ENCODE results near the gene CRIM1.

CRIM1 gene

DNA sequence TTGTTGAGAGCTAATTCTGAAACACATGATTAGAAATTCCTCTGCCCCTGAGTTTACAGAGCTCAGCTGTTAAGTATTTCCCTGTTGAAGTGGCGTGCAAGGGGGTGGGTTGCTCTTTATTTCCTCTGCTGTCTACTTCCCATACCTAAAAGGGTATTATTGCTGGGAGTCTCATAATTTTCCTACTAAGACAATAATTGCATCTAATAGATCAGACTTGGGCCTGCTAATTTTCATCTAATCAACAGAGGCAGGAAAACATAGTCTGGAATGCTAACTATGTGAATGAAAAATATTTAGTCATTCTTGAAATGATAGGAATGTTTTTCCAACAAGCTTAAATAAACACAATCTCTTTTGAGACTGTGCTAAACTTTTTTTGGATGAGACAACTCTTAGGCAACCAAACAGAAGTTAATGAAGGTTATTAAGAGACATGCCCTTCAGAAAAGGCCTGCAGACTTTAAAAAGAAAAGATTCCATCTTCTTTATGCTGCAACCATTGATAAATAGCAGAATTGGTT, 131.0 kb downstream of the CRIM1 start:
- DNase-seq, result no peak

DNA sequence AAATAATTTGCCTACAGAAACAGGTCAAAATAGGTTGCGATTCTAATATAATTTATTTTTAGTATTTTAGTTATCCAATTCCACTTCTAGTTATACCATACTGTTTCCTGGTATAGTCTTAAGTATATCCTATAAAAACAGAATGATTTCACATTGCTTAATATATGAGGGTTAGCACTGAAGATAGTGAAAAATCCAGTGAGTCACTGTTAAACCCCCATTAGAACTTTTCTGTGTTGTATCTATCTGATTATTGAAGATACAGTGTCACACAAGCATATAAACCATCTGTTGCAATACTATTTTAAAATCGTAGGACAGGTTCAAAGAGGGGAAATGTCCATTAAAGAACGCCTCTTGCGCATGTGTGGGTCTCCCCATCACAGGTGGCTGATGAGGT, 132.4 kb downstream of the CRIM1 start:
- no peak for DNase-seq

DNA sequence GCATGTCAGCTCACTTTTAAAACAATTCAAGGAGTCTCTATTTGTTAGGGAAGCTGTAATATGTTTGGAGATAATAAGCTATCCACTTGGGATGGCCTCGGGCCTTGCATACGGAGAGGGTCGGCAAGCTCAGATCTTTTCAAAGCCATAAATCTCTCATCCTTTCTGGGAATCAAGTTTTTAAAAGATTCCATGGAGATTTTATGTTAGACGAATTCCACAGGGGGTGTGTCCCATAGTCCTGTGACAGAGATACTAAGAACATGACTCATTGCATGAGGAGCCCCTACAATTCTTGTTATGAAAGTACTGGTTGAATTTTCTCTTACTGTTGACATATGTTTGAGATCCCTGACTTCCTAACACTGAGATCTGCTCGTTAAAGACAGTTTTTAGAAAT, 133.7 kb downstream of the CRIM1 start:
- no peak for DNase-seq

DNA sequence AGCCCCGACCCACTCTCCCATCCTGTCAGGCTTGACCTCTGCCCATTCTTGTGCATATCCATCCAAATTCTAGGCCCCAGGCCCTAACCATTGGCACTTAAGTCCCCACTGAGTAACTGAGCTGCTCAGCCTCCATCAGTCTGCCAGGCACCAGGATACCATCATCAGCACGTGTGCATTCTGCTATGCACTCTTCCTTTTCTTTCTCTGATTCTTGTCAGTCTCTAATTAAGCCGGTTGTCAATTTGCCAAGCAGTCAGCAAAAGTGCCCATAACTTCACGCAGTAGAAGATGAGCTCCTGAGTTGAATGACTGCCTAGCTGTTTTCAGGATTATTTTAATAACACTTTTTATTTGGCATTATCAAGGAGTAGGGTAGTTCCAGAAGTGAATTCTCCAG, 135.2 kb downstream of the CRIM1 start:
- DNase-seq, result no peak

DNA sequence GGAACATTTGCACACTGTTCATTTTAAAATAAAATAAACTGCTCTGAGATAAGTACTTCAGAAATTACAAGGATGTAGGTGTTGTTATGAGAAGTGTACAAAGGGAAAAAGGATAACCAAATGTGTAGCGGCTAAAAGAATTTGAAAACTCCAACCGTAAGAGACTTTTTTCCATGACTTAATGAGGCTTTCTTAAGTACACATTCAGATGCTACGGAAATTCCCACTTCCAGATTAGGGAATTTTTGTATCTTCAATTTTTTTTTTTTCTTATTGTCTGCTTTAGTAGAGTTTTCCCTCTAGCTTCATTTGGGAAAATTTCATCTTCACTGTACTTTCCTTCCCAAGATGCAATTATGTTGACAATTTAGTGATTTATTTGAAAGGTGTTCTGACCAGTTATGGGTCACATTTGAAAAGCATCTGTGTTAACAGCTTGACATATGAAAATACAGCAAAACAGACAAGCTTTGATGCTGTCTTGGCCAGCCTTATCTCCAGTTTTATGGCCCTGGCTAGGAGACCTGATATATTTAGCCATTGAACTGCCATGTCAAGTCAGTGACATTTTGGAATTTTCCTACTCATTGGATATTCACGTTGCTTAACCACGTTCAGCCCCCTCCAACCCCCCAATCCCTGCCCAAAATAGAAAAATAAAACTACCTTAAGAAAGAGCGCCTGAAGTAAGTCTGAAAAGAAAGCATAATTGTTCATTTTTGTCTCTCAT, 136.8 kb downstream of the CRIM1 start:
- DNase-seq, result no peak

DNA sequence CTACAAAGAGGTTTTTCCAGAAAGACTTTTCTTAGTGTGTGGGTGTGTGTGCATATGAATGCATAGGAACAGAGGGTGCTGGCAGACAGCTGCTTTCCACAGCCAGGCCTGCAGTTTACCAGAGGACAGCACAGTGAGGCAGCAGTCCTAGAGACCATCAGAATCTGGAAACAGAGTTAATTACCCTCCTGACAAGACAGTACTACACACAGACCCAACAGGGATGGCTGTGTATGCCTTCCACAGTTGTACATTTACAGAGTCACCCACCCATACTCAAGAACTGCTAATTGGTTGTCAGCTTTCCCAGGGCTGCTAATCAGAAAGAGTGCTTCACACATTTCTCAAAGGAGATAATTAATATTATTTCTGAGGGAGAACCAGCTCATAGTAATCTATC, 137.7 kb downstream of the CRIM1 start:
- no peak for DNase-seq

DNA sequence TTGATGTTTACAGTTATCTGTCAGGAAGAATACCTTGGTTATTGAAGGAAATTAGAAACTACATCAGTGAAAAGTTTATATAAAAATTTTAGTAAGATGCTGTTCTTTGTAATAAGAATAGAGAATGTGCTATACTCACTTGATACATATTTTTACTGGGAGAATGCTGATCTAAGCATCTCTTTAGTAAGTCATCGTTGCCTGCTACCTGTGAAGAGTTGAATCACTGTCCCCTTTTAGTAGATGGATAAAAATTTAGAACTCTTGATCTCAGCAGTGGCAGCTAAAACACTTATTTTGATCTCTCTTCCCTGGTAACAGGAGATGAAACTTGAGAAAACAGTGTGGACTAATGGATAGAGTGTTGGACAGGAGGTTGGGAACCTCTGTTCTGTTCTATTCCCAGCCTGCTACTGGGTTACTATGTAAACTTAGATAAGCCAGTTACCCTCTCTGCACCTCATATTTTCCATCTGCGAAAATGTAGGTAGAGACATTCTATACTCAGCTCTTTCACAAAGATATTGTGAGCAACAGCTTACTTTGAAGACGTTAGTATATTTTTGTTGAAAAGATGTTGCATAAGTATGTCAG, 142.1 kb downstream of the CRIM1 start:
- no peak for DNase-seq

DNA sequence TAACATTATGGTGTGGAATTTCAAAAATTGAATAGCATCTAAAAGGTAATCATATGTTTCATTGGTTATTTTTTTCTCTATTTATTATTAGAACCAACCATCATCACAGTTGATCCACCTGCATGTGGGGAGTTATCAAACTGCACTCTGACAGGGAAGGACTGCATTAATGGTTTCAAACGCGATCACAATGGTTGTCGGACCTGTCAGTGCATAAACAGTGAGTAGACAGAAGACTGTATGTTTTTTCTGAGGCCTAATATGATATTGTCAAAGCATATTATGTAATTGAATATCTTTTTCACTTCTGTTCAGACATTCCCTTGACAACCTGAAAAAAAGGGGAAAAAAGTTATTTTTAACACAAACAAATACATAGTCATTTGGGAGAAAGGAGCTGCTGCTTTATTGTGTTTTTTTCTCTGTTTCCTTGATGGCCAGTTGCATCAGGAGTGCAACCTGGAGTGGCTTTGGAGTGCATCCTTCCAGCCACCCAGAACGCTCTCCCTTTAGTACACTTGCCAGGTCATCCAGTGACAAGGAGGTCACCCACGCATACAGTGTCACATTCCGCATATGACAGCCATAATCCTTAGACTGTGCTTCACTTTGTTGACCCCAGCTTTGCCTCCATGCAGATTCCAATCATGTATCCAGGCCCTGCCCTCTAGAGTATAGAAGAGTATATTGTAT, 143.7 kb downstream of the CRIM1 start:
- DNase-seq, result no peak

DNA sequence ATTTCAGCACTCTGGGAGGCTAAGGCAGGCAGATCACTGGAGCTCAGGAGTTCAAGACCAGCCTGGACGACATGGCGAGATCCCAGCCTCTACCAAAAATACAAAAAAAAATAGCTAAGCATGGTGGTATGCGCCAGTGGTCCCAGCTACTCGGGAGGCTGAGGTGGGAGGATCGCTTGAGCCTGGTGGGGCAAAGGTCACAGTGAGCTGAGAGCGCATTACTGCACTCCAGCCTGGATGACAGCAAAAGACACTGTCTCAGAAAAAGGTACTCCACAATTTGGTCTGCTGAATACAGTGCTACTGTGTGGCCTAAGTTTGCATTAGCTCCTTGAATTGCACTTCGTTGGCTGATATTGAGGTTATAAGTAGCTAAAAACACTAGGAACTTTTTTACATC, 144.5 kb downstream of the CRIM1 start:
- DNase-seq, result no peak

DNA sequence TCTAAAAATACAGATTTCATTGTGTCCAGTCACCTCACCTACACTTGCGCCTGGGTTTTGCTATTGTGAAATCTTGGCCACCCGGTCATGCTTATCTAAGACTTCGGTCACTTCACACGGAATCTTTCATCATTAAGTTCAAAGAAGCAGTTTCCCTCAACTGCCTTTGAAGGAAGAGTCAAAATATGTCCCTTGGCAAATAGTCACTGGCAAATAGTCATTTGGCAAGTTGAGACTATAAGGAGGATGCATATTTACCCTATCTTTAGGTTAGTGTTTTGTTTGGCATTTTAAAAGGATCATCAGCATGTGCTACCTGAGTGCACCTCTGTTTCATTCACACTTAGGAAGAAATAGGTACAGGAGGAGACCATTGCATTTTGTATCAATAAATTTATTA, 146.5 kb downstream of the CRIM1 start:
- no peak for DNase-seq

DNA sequence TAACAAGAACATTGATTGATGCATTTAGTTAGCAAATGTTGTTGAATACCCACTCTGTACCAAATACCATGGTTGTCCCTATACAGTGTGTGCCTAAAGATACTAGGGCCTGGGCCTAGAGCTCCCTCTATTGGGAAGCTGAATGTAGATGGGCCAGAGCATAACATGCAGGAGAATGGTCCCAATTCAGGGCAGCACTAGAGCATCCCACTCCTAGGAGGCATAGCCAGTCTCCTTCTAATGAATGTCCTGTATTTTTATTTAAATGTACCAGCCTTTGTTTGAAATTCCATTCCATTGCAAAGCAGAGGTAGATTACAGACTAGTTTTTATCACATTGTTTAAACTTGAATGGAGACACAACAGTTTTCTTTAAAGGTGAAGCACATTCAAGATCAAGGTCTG, 151.8 kb downstream of the CRIM1 start:
- DNase-seq, result no peak

DNA sequence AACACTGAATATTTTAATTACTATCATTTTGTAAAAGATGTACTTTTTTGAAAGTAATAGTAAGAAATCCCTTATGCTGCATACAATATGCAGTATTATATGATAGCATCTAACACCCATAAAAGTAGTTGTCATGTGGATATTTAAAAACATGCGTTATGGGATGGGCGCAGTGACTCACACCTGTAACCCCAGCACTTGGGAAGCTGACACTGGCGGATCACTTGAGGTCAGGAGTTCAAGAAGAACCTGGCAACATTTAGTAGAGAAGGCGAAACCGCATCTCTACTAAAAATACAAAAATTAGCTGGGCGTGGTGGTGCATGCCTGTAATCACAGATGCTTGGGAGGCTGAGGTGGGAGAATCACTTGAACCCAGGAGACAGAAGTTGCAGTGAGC, 153.5 kb downstream of the CRIM1 start:
- no peak for DNase-seq

DNA sequence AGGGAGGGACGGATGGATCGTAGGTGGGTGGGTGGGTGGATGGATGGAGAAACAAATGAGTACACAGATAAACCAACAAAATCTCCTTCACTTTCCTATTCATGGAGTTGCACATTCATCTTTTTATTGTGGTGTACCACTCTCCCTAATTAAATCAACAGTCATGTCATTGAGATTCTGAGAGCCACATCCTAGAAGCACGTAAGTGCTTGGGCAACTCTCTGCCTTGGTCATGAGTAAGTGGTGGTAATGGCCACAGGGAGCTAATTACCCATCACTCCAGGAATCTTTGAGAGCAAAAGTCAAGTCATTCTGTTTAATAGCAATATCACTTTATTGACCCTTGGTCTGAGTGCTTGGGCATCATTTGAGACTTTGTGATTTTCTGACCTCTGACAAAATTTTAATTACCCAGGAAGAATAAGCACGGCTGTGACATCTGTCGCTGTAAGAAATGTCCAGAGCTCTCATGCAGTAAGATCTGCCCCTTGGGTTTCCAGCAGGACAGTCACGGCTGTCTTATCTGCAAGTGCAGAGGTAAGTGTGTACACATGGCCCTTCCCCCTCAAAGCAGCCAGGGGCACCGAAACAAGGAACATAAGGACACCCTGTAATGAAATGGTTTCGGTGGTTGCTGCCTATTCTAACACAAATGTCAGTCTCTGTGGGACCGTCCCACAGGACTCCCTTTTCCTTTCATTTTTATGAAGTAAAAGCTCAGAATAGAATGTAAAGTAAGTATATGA, 156.5 kb downstream of the CRIM1 start:
- no peak for DNase-seq

DNA sequence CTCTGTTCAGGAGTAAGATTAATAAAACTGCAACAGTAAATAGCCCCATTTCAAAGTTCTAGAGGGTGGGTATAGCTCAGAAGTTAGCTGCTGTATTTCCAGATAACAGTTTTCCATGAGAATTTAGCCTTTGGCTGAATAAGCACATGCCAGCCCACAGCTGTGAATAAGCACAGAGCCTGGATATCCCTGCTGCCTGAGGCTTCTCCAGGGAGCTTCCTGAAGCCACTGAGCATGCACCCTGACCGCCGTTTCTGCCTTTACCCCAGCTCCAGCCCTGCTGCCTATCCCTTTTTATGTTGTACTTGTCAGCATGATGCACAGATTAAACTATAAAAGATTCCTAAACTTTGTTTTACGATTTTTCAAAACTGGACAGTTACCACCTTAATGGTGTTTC, 157.1 kb downstream of the CRIM1 start:
- no peak for DNase-seq

DNA sequence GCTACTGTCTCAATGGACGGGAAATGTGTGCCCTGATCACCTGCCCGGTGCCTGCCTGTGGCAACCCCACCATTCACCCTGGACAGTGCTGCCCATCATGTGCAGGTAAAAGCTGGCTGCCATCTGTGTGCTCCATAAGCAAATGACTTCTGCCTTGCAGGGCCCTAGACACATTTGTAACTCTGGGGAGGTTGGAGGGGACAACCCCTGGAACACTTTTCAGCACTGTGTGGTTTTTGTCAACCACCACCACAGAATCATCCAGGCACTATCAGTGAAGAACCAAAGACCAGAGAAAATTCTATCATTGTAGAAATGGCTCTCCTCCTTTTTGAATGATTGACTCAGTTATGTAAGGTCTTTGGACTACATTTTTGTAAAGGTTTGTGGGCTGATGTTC, 158.1 kb downstream of the CRIM1 start:
- no peak for DNase-seq

DNA sequence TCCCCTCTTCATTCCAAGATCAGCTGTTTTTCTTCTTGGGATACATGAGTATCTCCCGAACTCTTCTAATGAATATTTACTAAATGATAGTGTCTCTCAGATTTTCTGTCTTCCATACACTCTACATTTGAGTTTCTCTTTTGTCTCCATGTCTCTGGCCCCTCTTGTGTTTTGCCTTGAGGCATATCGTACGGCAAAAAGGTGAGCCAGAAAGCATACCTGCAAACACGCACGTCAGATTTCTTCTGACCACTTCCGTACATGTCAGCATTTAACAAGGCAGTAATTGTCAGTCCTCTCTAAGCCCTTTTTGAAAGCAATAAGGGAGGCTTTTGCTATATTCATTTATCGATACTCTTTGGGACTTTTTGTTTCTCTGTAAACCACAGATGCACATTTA, 160.0 kb downstream of the CRIM1 start:
- no peak for DNase-seq

DNA sequence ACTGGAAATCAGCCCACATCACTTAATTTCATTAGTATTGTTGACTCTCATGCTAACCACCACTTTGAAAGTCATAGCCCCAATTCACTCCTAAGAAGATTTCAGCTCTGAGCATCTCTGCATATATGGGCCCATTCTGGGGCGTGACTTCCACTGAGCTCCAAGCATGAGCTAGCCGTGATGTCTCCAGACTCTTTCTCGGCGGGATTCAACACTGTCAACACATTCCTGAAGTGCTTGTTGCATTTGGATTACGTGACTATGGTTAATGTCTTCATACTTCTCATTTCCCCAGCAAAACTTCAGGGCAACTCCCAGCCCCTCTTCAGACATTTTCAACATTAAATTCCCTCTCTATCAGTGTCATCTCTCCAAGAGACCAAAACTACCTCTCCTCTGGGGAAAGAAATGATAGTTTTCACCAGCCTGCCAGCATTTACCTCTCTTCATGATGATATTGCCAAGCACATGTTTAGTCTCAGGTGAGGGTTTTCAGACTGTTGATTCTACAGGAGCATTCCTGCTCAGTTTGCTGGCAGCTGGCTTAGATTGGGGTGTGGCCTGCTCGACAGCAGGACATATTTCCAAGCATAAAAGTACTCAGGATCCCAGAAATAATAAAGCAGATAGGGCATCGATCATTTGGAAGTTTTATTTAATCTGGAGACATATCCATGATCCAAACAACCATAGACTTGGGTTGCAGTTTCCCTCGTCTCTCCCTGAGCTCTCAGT, 160.7 kb downstream of the CRIM1 start:
- DNase-seq, result no peak

DNA sequence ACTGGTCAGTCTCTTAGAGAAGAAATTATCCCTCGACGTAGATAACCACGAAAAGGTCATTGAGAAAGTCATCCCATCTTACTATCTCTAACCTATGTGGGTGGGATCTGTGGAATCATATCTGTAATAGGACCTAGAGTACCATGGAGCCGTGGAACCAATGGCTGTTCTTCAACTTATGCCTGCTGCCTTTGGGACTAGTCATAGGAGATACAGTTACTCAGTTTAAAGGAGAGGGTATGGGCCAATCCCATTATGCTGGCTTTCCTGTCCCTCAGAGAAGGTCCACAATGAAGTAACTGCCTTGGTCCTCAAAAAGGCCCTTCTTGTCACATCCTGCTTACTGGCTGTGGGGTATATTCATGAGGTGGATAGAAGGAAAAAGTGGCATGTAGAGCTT, 164.9 kb downstream of the CRIM1 start:
- DNase-seq, result no peak

DNA sequence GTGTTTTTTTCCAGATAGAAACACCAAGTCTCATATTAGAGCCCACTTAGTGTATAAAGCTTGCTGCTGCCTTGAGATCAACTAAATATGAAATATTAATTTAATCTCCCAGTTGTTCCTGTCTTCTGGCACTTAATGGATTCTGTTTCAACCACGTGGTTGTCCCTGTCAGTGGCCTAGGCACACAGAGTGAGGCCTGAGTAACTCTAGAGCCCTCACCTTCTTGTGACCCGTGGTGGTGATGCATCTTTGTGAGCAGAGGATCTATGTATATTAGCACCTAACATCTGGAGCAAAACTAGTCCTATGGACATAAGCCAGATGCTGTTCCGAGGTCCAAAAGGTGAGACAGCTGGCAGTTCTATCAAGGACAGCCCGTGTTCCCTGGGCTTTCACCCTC, 167.6 kb downstream of the CRIM1 start:
- no peak for DNase-seq

DNA sequence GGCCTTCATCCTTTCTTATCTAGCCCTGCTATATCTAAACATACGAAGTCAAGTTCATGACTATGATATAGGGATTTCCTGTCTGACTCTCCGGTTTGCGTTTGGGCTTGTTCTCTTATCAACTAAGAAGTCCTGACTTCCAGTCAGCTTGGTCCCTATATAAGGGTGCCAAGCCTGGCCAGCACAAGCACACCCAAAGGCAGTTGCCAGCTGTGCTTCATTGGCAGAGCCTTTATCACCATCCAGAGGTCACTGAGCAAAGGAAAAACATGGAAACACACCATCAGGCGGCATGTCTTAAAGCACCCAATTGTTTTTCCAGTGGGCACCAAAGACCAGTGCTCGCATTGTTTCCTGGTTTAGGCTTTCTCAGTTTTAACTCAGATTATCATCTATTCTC, 169.7 kb downstream of the CRIM1 start:
- no peak for DNase-seq

DNA sequence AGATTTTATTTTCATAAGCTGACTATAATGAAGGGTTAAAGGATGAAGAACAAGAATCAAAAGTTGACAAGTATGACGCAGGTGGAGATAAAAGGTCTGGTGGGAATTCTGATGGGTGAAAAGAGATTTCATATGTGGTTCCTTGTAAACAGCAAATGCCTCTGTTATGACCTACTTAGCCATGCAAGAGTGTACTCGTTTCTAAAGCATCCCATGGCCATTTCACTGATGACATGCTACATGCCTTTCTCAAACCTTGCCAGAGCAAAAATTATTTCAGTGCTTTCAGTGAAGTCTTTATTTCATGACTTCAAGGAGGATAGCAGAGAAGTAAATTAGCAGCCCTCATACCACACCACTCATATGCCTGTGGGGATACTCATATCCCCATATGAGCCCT, 170.6 kb downstream of the CRIM1 start:
- no peak for DNase-seq

DNA sequence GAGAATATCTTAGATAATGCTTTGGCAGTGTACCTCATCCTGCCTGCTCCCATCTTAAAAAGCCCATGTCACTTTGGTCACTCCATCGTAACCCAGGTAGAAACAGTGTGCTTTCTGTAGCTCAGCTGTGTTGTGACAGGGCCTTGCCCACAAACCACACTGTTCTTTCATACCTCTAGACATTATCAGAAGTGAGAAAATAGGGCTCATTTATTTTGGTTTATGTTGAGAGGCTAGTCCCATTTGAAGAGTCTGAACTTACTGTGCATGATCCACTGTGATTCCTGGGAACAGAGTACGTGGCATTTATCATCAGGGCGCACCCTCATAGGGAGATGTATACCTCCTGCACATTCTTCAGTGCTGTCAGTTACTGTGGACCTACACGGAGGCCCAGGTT, 172.7 kb downstream of the CRIM1 start:
- no peak for DNase-seq
